ENCODE measurements around the gene EHF. TPM values are rescaled to one million over a fixed set of nuclear protein-coding genes. Genes with fewer than 3 reads are reported as not detected.

The EHF gene
- total RNA-seq, 2 donors from 2014 or later = 164 to 332 TPM

- H3K9me3 ChIP-seq = no peaks in the 10 kb centered on the region
- peaks cover 25% of the 10 kb centered on the region for H3K4me1 ChIP-seq (replicated peaks)
- H3K4me3 ChIP-seq = no peak overlapping the region
- 69% methylated on average over 8 of the region's 8 CpGs for WGBS
- intact Hi-C loops (cut with DNase I) = no loop called here
- TF ChIP-seq POLR2A (IDR thresholded peaks at IDR 0.05) = no peak
- TF ChIP-seq CTCF (IDR thresholded peaks at IDR 0.05) = peak in 1 of 4 experiments; percentile 1
- TF ChIP-seq POLR2AphosphoS5 (IDR thresholded peaks at IDR 0.05) = no peak
- DNase-seq (ENCODE audit: low spot score) = no peak
- H3K27me3 ChIP-seq (replicated peaks; ENCODE audit: insufficient read depth) = no peaks in the 10 kb centered on the region
- no peaks in the 10 kb centered on the region for H3K36me3 ChIP-seq
- peak overlapping the region; percentile 69 to 90 for H3K27ac ChIP-seq
Observed at GRCh38 chr11:34646431-34646830, 25.5 kb downstream of the EHF start.

- H3K4me3 ChIP-seq = no peak overlapping the region
- no peaks in the 10 kb centered on the region for H3K36me3 ChIP-seq
- intact Hi-C loops (cut with DNase I) = no loop called here
- no peaks in the 10 kb centered on the region for H3K9me3 ChIP-seq
- H3K27me3 ChIP-seq (replicated peaks; ENCODE audit: insufficient read depth) = no peaks in the 10 kb centered on the region
- H3K4me1 ChIP-seq (replicated peaks) = peaks cover 25% of the 10 kb centered on the region
- TF ChIP-seq POLR2A (IDR thresholded peaks at IDR 0.05) (no peak), POLR2AphosphoS5 (IDR thresholded peaks at IDR 0.05) (no peak), CTCF (IDR thresholded peaks at IDR 0.05) (no peak)
- DNase-seq (ENCODE audit: low spot score) = no peak
- peak overlapping the region; percentile 69 to 90 for H3K27ac ChIP-seq
- 79% methylated on average over 2 of the region's 2 CpGs for WGBS
Observed at GRCh38 chr11:34647131-34647530, 26.2 kb downstream of the EHF start.

- no peak for TF ChIP-seq POLR2A (IDR thresholded peaks at IDR 0.05)
- Histone ChIP-seq H3K4me3 (no peak overlapping the region), H3K9me3 (no peaks in the 10 kb centered on the region), H3K27me3 (replicated peaks; ENCODE audit: insufficient read depth) (no peaks in the 10 kb centered on the region), H3K4me1 (replicated peaks) (peaks cover 25% of the 10 kb centered on the region), H3K27ac (peak overlapping the region; percentile 69 to 90), H3K36me3 (peaks cover 0 to 2% of the 10 kb centered on the region in 2 donors)
- intact Hi-C loops (cut with DNase I) = no loop called here
- DNase-seq (ENCODE audit: low spot score) = no peak
- 76% methylated on average over 3 of the region's 3 CpGs for WGBS
Observed at GRCh38 chr11:34647532-34647931, 26.6 kb downstream of the EHF start.

GRCh38 chr11:34648036-34648435 is 27.1 kb downstream of the EHF start:
- WGBS = 81% methylated on average over 1 of the region's 1 CpG
- no peak overlapping the region for H3K4me3 ChIP-seq
- TF ChIP-seq POLR2AphosphoS5 (IDR thresholded peaks at IDR 0.05) (no peak), POLR2A (IDR thresholded peaks at IDR 0.05) (no peak)
- DNase-seq (ENCODE audit: low spot score) = no peak
- H3K27ac ChIP-seq = peak overlapping the region; percentile 69 to 90
- intact Hi-C loops (cut with DNase I) = no loop called here
- no peaks in the 10 kb centered on the region for H3K9me3 ChIP-seq
- H3K27me3 ChIP-seq (replicated peaks; ENCODE audit: insufficient read depth) = no peaks in the 10 kb centered on the region
- H3K36me3 ChIP-seq = peaks cover 0 to 2% of the 10 kb centered on the region in 2 donors
- peaks cover 26% of the 10 kb centered on the region for H3K4me1 ChIP-seq (replicated peaks)

GRCh38 chr11:34649597-34649996 is 28.7 kb downstream of the EHF start:
- Histone ChIP-seq H3K27ac (peak overlapping the region; percentile 69 to 90), H3K36me3 (peaks cover 0 to 2% of the 10 kb centered on the region in 2 donors)
- 79% methylated on average over 2 of the region's 2 CpGs for WGBS

More at GRCh38 chr11:34649597-34649996, 28.7 kb downstream of the EHF start:
- Histone ChIP-seq H3K9me3 (no peaks in the 10 kb centered on the region), H3K4me3 (no peak overlapping the region), H3K27me3 (replicated peaks; ENCODE audit: insufficient read depth) (no peaks in the 10 kb centered on the region), H3K4me1 (replicated peaks) (peaks cover 42% of the 10 kb centered on the region)
- DNase-seq (ENCODE audit: low spot score) = no peak
- TF ChIP-seq CTCF (IDR thresholded peaks at IDR 0.05) (no peak), POLR2A (IDR thresholded peaks at IDR 0.05) (no peak), POLR2AphosphoS5 (IDR thresholded peaks at IDR 0.05) (no peak)
- intact Hi-C loops (cut with DNase I) = no loop called here

Data from prostate gland (tissue), 2 donors.